GM12872 (cell line): ENCODE data around the gene RHOD.

Experiments
- CTCF ChIP-seq: IDR thresholded peaks from 3 replicates; pipeline ENCODE4 v1.5.1; 2011; ENCODE audit warnings: low read depth, mild to moderate bottlenecking, low read length, moderate library complexity; ENCODE audit not compliant: insufficient read depth

The RHOD gene

GRCh38 chr11:67033661-67034166 lies 22.9 kb upstream of the RHOD start:
- no peak for TF ChIP-seq CTCF

- TF ChIP-seq CTCF = no peak
Measured at GRCh38 chr11:67034350-67034749, 22.3 kb upstream of the RHOD start.

GRCh38 chr11:67040147-67040546 lies 16.5 kb upstream of the RHOD start:
- TF ChIP-seq CTCF = no peak

- TF ChIP-seq CTCF = no peak
Measured at GRCh38 chr11:67041602-67042001, 15.0 kb upstream of the RHOD start.

- TF ChIP-seq CTCF = no peak
Measured at GRCh38 chr11:67043572-67044349, 12.9 kb upstream of the RHOD start.

- peak; percentile 30; the same call in 1 of the 3 replicates for TF ChIP-seq CTCF
Measured at GRCh38 chr11:67044496-67044895, 12.2 kb upstream of the RHOD start.

GRCh38 chr11:67045314-67045713 lies 11.3 kb upstream of the RHOD start:
- no peak for TF ChIP-seq CTCF
